Measurements from ENCODE around the gene ASAP3. TPM values are rescaled to one million over a fixed set of nuclear protein-coding genes. Genes with fewer than 3 reads are reported as not detected.

The ASAP3 gene
- total and polyA plus RNA-seq, 9 of the 15 experiments (the other 6 are each of a cell fraction or from before 2014, with no cell fraction given), result 1.7 to 31.2 (median 17.4) TPM

GRCh38 chr1:23422241-23422877 lies 61.6 kb downstream of the ASAP3 start (continued):
- TF ChIP-seq, protein P1, sequence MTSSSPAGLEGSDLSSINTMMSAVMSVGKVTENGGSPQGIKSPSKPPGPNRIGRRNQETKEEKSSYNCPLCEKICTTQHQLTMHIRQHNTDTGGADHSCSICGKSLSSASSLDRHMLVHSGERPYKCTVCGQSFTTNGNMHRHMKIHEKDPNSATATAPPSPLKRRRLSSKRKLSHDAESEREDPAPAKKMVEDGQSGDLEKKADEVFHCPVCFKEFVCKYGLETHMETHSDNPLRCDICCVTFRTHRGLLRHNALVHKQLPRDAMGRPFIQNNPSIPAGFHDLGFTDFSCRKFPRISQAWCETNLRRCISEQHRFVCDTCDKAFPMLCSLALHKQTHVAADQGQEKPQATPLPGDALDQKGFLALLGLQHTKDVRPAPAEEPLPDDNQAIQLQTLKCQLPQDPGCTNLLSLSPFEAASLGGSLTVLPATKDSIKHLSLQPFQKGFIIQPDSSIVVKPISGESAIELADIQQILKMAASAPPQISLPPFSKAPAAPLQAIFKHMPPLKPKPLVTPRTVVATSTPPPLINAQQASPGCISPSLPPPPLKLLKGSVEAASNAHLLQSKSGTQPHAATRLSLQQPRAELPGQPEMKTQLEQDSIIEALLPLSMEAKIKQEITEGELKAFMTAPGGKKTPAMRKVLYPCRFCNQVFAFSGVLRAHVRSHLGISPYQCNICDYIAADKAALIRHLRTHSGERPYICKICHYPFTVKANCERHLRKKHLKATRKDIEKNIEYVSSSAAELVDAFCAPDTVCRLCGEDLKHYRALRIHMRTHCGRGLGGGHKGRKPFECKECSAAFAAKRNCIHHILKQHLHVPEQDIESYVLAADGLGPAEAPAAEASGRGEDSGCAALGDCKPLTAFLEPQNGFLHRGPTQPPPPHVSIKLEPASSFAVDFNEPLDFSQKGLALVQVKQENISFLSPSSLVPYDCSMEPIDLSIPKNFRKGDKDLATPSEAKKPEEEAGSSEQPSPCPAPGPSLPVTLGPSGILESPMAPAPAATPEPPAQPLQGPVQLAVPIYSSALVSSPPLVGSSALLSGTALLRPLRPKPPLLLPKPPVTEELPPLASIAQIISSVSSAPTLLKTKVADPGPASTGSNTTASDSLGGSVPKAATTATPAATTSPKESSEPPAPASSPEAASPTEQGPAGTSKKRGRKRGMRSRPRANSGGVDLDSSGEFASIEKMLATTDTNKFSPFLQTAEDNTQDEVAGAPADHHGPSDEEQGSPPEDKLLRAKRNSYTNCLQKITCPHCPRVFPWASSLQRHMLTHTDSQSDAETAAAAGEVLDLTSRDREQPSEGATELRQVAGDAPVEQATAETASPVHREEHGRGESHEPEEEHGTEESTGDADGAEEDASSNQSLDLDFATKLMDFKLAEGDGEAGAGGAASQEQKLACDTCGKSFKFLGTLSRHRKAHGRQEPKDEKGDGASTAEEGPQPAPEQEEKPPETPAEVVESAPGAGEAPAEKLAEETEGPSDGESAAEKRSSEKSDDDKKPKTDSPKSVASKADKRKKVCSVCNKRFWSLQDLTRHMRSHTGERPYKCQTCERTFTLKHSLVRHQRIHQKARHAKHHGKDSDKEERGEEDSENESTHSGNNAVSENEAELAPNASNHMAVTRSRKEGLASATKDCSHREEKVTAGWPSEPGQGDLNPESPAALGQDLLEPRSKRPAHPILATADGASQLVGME (CRISPR knock-in tag; IDR thresholded peaks at IDR 0.05), result peak; percentile 66; the same call in 1 of the 2 replicates
- no peak for TF ChIP-seq NR4A1 (CRISPR knock-in tag; IDR thresholded peaks at IDR 0.05)
- no peak for TF ChIP-seq NR4A1 (tag; IDR thresholded peaks at IDR 0.05)
